K562 (cell line): Measurements from ENCODE around the gene SLC7A8. TPM values are rescaled to one million over a fixed set of nuclear protein-coding genes. Genes with fewer than 3 reads are reported as not detected.

Experiments
- CHCHD3 ChIP-seq: fragments of 250-450 bp; sonication (Bioruptor Pico); IDR thresholded peaks from 2 replicates; pipeline ENCODE4 v2.1.2; 2022; ENCODE audit warnings: mild to moderate bottlenecking
- CUX1 ChIP-seq: fragments of 200-800 bp; sonication (Bioruptor generic); IDR thresholded peaks from 2 replicates; pipeline ENCODE4 v1.6.1; 2016; ENCODE audit warnings: missing genetic modification characterization, missing compliant biosample characterization
- MAFG ChIP-seq: fragments of 450-650 bp; conservative IDR thresholded peaks from 2 replicates; pipeline ENCODE4 v1.6.1; 2016; ENCODE audit warnings: missing genetic modification characterization, missing compliant biosample characterization
- NR2F6 ChIP-seq: fragments of 450-650 bp; formaldehyde crosslinking; IDR thresholded peaks from 2 replicates; pipeline ENCODE4 v1.4.0; 2020; ENCODE audit warnings: mild to moderate bottlenecking
- PATZ1 ChIP-seq: fragments of 250-450 bp; sonication (Bioruptor Pico); IDR thresholded peaks from 2 replicates; pipeline ENCODE4 v1.5.0; 2020; ENCODE audit warnings: mild to moderate bottlenecking, borderline replicate concordance
- PRDM10 ChIP-seq: fragments of 450-650 bp; IDR thresholded peaks from 2 replicates; pipeline ENCODE4 v1.6.1; 2018; ENCODE audit not compliant: partially characterized antibody
- PURB ChIP-seq: sonication (generic); formaldehyde crosslinking; IDR thresholded peaks from 2 replicates; pipeline ENCODE4 v1.9.0; 2021; ENCODE audit warnings: low read depth, mild to moderate bottlenecking, missing genetic modification reagents
- SMARCA4 ChIP-seq: fragments of 450-650 bp; IDR thresholded peaks from 2 replicates; pipeline ENCODE4 v1.6.1; 2016
- SREBF2 ChIP-seq: sonication (generic); formaldehyde crosslinking; IDR thresholded peaks from 2 replicates; pipeline ENCODE4 v1.4.0; 2020; ENCODE audit warnings: mild to moderate bottlenecking, missing genetic modification reagents
- TOE1 ChIP-seq, 2 experiments: fragments of 450-650 bp in 1 of 2; sonication (generic) in 1 of 2; formaldehyde crosslinking in 1 of 2; IDR thresholded peaks; 2 replicates each; pipeline versions ENCODE4 v1.7.1 to v1.8.0; 2016 to 2022; ENCODE audit warnings: borderline replicate concordance in 2 of 2, mild to moderate bottlenecking in 2 of 2, antibody characterized with exemption in 1 of 2, inconsistent platforms in 1 of 2, low read depth in 1 of 2, missing genetic modification reagents in 1 of 2, moderate library complexity in 1 of 2
- ZC3H4 ChIP-seq: sonication (generic); formaldehyde crosslinking; IDR thresholded peaks from 2 replicates; pipeline ENCODE4 v1.9.0; 2021; ENCODE audit warnings: missing genetic modification reagents, borderline replicate concordance
- ZFP30 ChIP-seq: fragments of 250-450 bp; sonication (Bioruptor Pico); IDR thresholded peaks from 2 replicates; pipeline ENCODE4 v1.8.0; 2022; ENCODE audit warnings: moderate library complexity, mild to moderate bottlenecking, inconsistent platforms, borderline replicate concordance
- ZNF140 ChIP-seq: fragments of 250-450 bp; sonication (Bioruptor Pico); IDR thresholded peaks from 2 replicates; pipeline ENCODE4 v1.8.0; 2021; ENCODE audit warnings: moderate library complexity, mild to moderate bottlenecking, inconsistent platforms
- ZNF347 ChIP-seq: fragments of 450-650 bp; formaldehyde crosslinking; IDR thresholded peaks from 2 replicates; pipeline ENCODE4 v1.4.0; 2020; ENCODE audit warnings: low read depth, mild to moderate bottlenecking, moderate library complexity
- ZNF696 ChIP-seq: fragments of 250-450 bp; sonication (Bioruptor Pico); conservative IDR thresholded peaks from 2 replicates; pipeline ENCODE4 v1.4.0; 2020; ENCODE audit warnings: mild to moderate bottlenecking, moderate library complexity
- ZNF75A ChIP-seq: fragments of 450-650 bp; formaldehyde crosslinking; IDR thresholded peaks from 2 replicates; pipeline ENCODE4 v1.4.0; 2020; ENCODE audit warnings: mild to moderate bottlenecking
- ZNF76 ChIP-seq: fragments of 250-450 bp; sonication (Bioruptor Pico); IDR thresholded peaks from 2 replicates; pipeline ENCODE4 v1.4.0; 2020; ENCODE audit warnings: mild to moderate bottlenecking, moderate library complexity, borderline replicate concordance
- ZNF785 ChIP-seq: fragments of 250-450 bp; sonication (Bioruptor Pico); IDR thresholded peaks from 2 replicates; pipeline ENCODE4 v1.4.0; 2020; ENCODE audit warnings: mild to moderate bottlenecking
- polyA plus RNA-seq, 8 experiments: library from polyadenylated mRNA; depleted of rRNA in 4 of 8; stranded (reverse) in 5 of 8; unstranded in 3 of 8; fragments of >200 nt; fragmentation: Nextera tagmentation in 2 of 8; fragmentation: Illumina TruSeq in 1 of 8; extraction: Ambion mirVana in 2 of 8; extraction: Trizol in 1 of 8; gene quantifications; 2 replicates each; pipeline versions ENCODE4 v1.2.1 to v1.2.3, GENCODE V29; 2011 to 2014; ENCODE audit warnings: inconsistent platforms in 1 of 8, missing spikeins in 1 of 8
- total RNA-seq, 7 experiments: library from RNA; depleted of rRNA in 6 of 7; stranded (reverse); fragments of >200 nt in 6 of 7; fragmentation: Illumina TruSeq in 2 of 7; extraction: Trizol in 2 of 7; gene quantifications; 2 replicates each; pipeline versions ENCODE4 v1.2.1 to v1.2.3, GENCODE V29; 2011 to 2021; ENCODE audit warnings: low replicate concordance in 1 of 7

The SLC7A8 gene
- total and polyA plus RNA-seq, 9 of the 15 experiments (the other 6 are each of a cell fraction or from before 2014, with no cell fraction given), result 2.0 to 33.0 (median 6.0) TPM

- no peak for TF ChIP-seq CUX1 (CRISPR knock-in tag)
- no peak for TF ChIP-seq ZNF140
- TF ChIP-seq SMARCA4, result peak; percentile 86
- TF ChIP-seq NR2F6 (CRISPR knock-in tag), result no peak
- TF ChIP-seq ZNF696, result no peak
- no peak for TF ChIP-seq ZC3H4 (CRISPR knock-in tag)
- TF ChIP-seq TOE1 (IDR thresholded peaks at IDR 0.05; ENCODE audit: borderline replicate concordance), result peak; percentile 91; the same call in 1 of the 2 replicates
- TF ChIP-seq TOE1 (CRISPR knock-in tag; IDR thresholded peaks at IDR 0.05; ENCODE audit: borderline replicate concordance, low read depth), result no peak
- TF ChIP-seq ZFP30 (CRISPR knock-in tag), result no peak
- no peak for TF ChIP-seq ZNF785
- TF ChIP-seq CHCHD3 (CRISPR knock-in tag), result no peak
- no peak for TF ChIP-seq ZNF75A (CRISPR knock-in tag)
- TF ChIP-seq PATZ1 (CRISPR knock-in tag), result no peak
- no peak for TF ChIP-seq PURB (CRISPR knock-in tag)
- TF ChIP-seq SREBF2, result no peak
- peak; percentile 83 for TF ChIP-seq MAFG (tag)
- TF ChIP-seq ZNF347 (CRISPR knock-in tag), result no peak
- 0 out of 2 replicates have a peak, but pooled peaks have one; percentile 37 for TF ChIP-seq ZNF76 (CRISPR knock-in tag)
- no peak for TF ChIP-seq PRDM10
Observed at GRCh38 chr14:23078692-23079116, 104.8 kb downstream of the SLC7A8 start (continued).
